MM.1S (cell line): Measurements from ENCODE around the gene RPS19BP1.

ENCODE experiments used
- DNase-seq: peaks from one replicate; pipeline ENCODE4 v3.0.0-alpha.2; 2015
- H2AFZ ChIP-seq: fragments of 300-600 bp; sonication (generic); 2 replicates; pipeline ENCODE4 v1.6.0; 2016; ENCODE audit warnings: antibody characterized with exemption, low read length
- H3F3A ChIP-seq: fragments of 300-600 bp; sonication (generic); 2 replicates; pipeline ENCODE4 v1.6.1; 2016; ENCODE audit warnings: mild to moderate bottlenecking, antibody characterized with exemption, low read length, moderate library complexity, mixed read lengths; ENCODE audit not compliant: insufficient read depth
- H3K27ac ChIP-seq: fragments of 300-600 bp; sonication (generic); 2 replicates; pipeline ENCODE4 v1.5.1; 2016; ENCODE audit warnings: mild to moderate bottlenecking, low read length
- H3K27me3 ChIP-seq: fragments of 300-600 bp; sonication (generic); replicated peaks from 2 replicates; pipeline ENCODE4 v1.6.0; 2016; ENCODE audit warnings: low read length; ENCODE audit not compliant: insufficient read depth
- H3K36me3 ChIP-seq: fragments of 300-600 bp; sonication (generic); replicated peaks from 2 replicates; pipeline ENCODE4 v1.6.1; 2016; ENCODE audit warnings: mild to moderate bottlenecking, low read length, mixed read lengths; ENCODE audit not compliant: insufficient read depth
- H3K4me1 ChIP-seq: fragments of 300-600 bp; sonication (generic); 2 replicates; pipeline ENCODE4 v1.6.1; 2016; ENCODE audit warnings: low read length, mixed read lengths
- H3K4me2 ChIP-seq: fragments of 300-600 bp; sonication (generic); 2 replicates; pipeline ENCODE4 v1.6.0; 2016; ENCODE audit warnings: low read depth, low read length
- H3K4me3 ChIP-seq: fragments of 300-600 bp; sonication (generic); 2 replicates; pipeline ENCODE4 v1.5.1; 2016; ENCODE audit warnings: low read length, mixed read lengths
- H3K79me2 ChIP-seq: fragments of 300-600 bp; sonication (generic); 2 replicates; pipeline ENCODE4 v1.6.1; 2016; ENCODE audit warnings: mixed run types, low read length, mixed read lengths
- H3K9ac ChIP-seq: fragments of 300-600 bp; sonication (generic); 2 replicates; pipeline ENCODE4 v1.6.1; 2016; ENCODE audit warnings: low read length, mixed read lengths
- H3K9me2 ChIP-seq: fragments of 300-600 bp; sonication (generic); replicated peaks from 2 replicates; pipeline ENCODE4 v1.6.1; 2016; ENCODE audit warnings: mild to moderate bottlenecking, low read length, mixed read lengths; ENCODE audit not compliant: insufficient read depth
- H3K9me3 ChIP-seq: fragments of 300-600 bp; sonication (generic); replicated peaks from 2 replicates; pipeline ENCODE4 v1.6.1; 2016; ENCODE audit warnings: mild to moderate bottlenecking, low read length, mixed read lengths; ENCODE audit not compliant: insufficient read depth
- H4K20me1 ChIP-seq: fragments of 300-600 bp; sonication (generic); 2 replicates; pipeline ENCODE4 v1.6.1; 2016; ENCODE audit warnings: mild to moderate bottlenecking, low read length, moderate library complexity, mixed read lengths; ENCODE audit not compliant: insufficient read depth
- EZH2 ChIP-seq: fragments of 300-600 bp; sonication (generic); optimal IDR thresholded peaks from 2 replicates; pipeline ENCODE3; 2017; ENCODE audit warnings: low read depth, mild to moderate bottlenecking, antibody characterized with exemption, low read length, mixed read lengths
- EZH2phosphoT487 ChIP-seq: fragments of 300-600 bp; sonication (generic); IDR thresholded peaks from 2 replicates; pipeline ENCODE4 v1.6.1; 2018; ENCODE audit warnings: antibody characterized with exemption, low read length
- TF ChIP-seq, protein P1 (sequence below): fragments of 300-600 bp; sonication (generic); IDR thresholded peaks from 2 replicates; pipeline ENCODE4 v1.5.1; 2016; ENCODE audit warnings: antibody characterized with exemption, low read length, mixed read lengths

The RPS19BP1 gene

GRCh38 chr22:39501644-39502108 lies 30.9 kb downstream of the RPS19BP1 start:
- no peaks in the 10 kb centered on the region for H3F3A ChIP-seq
- no peaks in the 10 kb centered on the region for H3K9me2 ChIP-seq
- H3K36me3 ChIP-seq = peaks cover 21% of the 10 kb centered on the region
- no peak for TF ChIP-seq EZH2
- TF ChIP-seq, protein P1, sequence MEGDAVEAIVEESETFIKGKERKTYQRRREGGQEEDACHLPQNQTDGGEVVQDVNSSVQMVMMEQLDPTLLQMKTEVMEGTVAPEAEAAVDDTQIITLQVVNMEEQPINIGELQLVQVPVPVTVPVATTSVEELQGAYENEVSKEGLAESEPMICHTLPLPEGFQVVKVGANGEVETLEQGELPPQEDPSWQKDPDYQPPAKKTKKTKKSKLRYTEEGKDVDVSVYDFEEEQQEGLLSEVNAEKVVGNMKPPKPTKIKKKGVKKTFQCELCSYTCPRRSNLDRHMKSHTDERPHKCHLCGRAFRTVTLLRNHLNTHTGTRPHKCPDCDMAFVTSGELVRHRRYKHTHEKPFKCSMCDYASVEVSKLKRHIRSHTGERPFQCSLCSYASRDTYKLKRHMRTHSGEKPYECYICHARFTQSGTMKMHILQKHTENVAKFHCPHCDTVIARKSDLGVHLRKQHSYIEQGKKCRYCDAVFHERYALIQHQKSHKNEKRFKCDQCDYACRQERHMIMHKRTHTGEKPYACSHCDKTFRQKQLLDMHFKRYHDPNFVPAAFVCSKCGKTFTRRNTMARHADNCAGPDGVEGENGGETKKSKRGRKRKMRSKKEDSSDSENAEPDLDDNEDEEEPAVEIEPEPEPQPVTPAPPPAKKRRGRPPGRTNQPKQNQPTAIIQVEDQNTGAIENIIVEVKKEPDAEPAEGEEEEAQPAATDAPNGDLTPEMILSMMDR = no peak
- no peak for TF ChIP-seq EZH2phosphoT487
- H3K9ac ChIP-seq = peak overlapping the region; percentile 85
- H3K4me3 ChIP-seq = peak overlapping the region; percentile 82
- peaks cover 14% of the 10 kb centered on the region; the same call in 1 of the 2 replicates for H3K4me1 ChIP-seq
- H4K20me1 ChIP-seq = no peaks in the 10 kb centered on the region
- DNase-seq = no peak
- H3K4me2 ChIP-seq = peak overlapping the region; percentile 85
- peaks cover 46% of the 10 kb centered on the region for H3K79me2 ChIP-seq
- peak overlapping the region; percentile 78 for H2AFZ ChIP-seq
- no peaks in the 10 kb centered on the region for H3K27me3 ChIP-seq
- no peak overlapping the region for H3K27ac ChIP-seq
- no peaks in the 10 kb centered on the region for H3K9me3 ChIP-seq

GRCh38 chr22:39500101-39500500 lies 32.4 kb downstream of the RPS19BP1 start:
- Histone ChIP-seq H2AFZ (no peak overlapping the region), H3K4me2 (no peak overlapping the region), H3K27me3 (no peaks in the 10 kb centered on the region), H3F3A (no peaks in the 10 kb centered on the region), H4K20me1 (no peaks in the 10 kb centered on the region), H3K9me3 (no peaks in the 10 kb centered on the region), H3K79me2 (peaks cover 30% of the 10 kb centered on the region), H3K36me3 (peaks cover 11% of the 10 kb centered on the region), H3K4me1 (peaks cover 20% of the 10 kb centered on the region; the same call in 1 of the 2 replicates), H3K9me2 (no peaks in the 10 kb centered on the region), H3K4me3 (no peak overlapping the region), H3K9ac (no peak overlapping the region), H3K27ac (no peak overlapping the region)
- no peak for TF ChIP-seq EZH2phosphoT487
- TF ChIP-seq, protein P1 = no peak
- no peak for TF ChIP-seq EZH2
- no peak for DNase-seq

- Histone ChIP-seq H3F3A (0 out of 2 replicates have a peak, but pooled peaks cover under 1% of the 10 kb centered on the region), H3K9me3 (no peaks in the 10 kb centered on the region), H3K27me3 (no peaks in the 10 kb centered on the region), H3K27ac (no peak overlapping the region), H3K4me2 (no peak overlapping the region), H2AFZ (no peak overlapping the region), H3K36me3 (peaks cover 1% of the 10 kb centered on the region; the same call in 1 of the 2 replicates), H3K9me2 (no peaks in the 10 kb centered on the region), H3K9ac (no peak overlapping the region), H3K4me1 (peaks cover 16% of the 10 kb centered on the region; the same call in 1 of the 2 replicates), H4K20me1 (no peaks in the 10 kb centered on the region), H3K4me3 (no peak overlapping the region), H3K79me2 (peaks cover 17% of the 10 kb centered on the region)
- DNase-seq = no peak
- TF ChIP-seq, protein P1 = no peak
- TF ChIP-seq EZH2 = no peak
- no peak for TF ChIP-seq EZH2phosphoT487
These were observed 33.7 kb downstream of the RPS19BP1 start for GRCh38 chr22:39498802-39499201.
